KBM-7 (cell line): ENCODE data around the gene ACAN.

Experiments
- DNase-seq: peaks from one replicate; pipeline ENCODE4 v3.0.0-alpha.2; 2015
- in situ Hi-C: fragments of 300-500 bp; cut with MboI; formaldehyde crosslinking; loops from 2 replicates; pipeline ENCODE4 v1.14.3; 2020; ENCODE audit warnings: low sequenced_read_pairs, low pct_unique_long_range_greater_than_20kb, mixed read lengths

Gene ACAN

DNA sequence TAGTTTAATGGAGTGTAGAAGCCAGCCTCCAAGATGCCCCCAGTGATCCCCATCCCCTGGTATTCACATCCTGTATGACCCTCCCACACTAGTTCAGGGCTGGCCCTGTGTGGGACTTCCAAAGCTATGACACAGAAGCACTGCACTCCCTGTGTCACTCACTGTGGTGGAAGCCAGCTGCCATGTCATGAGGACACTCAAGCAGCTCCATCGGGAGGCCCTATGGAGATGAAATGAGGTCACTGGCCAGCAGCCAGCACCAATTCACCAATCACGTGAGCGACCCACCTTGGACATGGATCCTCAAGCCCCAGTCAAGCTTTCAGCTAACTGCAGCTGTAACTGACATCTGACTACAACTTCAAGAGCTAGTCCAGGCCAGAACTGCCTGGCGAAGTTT lies 3.9 kb upstream of the ACAN start:
- in situ Hi-C loops = no loop called here
- no peak for DNase-seq

- in situ Hi-C loops = no loop called here
- DNase-seq = no peak
Measured at GRCh38 chr15:88800026-88800425, 3.2 kb upstream of the ACAN start.

DNA sequence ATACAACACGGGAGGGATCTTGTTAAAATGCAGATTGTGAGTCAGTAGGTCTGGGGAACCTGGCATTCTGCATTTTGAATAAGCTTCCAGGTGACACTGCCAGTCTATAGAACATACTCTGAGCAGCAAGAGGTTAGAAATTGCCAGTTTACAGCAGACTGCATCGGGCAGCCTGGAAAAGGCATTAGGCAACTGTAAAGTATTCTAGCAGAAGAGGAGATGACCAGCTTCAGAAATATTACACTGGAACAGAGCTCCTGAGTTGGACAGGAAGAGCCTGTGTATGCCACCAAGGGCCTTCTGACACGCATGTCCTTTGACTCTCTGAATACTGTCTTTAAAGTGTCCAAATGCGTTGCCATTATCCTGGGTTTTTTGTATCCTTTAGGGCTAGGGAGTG lies 2.5 kb upstream of the ACAN start:
- in situ Hi-C loops = no loop called here
- DNase-seq = no peak

- in situ Hi-C loops = no loop called here
- DNase-seq = no peak
Measured at GRCh38 chr15:88802250-88802990, 816 bp upstream of the ACAN start.

DNA sequence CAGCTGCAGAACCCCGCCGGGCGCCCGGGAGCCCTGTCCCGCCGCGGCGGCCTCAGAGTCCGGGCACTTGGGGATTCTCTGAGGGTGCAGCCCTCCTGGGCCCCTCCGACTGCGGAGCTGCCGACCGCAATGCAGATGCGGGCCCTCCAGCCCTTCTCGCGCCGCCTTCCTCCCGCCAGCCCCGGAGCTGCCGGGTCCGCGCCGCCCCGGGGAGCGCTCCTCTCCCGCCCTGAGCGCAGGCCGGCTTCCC lies 320 bp upstream of the ACAN start:
- in situ Hi-C loops = no loop called here
- no peak for DNase-seq

DNA sequence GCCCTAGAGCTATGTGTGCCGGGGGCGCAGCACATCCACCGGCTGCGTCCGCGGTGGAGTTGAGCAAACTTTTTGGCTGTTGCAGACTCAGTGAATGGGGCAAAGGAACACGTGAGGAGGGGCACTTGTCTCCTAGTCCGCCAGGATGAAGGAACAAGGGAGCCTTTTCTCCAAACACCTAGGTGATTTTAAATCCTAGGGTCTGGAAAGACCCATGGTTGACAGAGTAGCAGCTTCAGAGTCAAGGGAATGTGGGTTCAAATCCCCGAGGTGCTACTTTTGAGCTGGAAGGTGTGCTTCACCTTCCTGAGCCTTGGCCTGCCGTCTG lies 648 bp downstream of the ACAN start:
- in situ Hi-C loops = no loop called here
- no peak for DNase-seq

GRCh38 chr15:88804257-88804656 lies 1.0 kb downstream of the ACAN start:
- in situ Hi-C loops = no loop called here
- no peak for DNase-seq

DNA sequence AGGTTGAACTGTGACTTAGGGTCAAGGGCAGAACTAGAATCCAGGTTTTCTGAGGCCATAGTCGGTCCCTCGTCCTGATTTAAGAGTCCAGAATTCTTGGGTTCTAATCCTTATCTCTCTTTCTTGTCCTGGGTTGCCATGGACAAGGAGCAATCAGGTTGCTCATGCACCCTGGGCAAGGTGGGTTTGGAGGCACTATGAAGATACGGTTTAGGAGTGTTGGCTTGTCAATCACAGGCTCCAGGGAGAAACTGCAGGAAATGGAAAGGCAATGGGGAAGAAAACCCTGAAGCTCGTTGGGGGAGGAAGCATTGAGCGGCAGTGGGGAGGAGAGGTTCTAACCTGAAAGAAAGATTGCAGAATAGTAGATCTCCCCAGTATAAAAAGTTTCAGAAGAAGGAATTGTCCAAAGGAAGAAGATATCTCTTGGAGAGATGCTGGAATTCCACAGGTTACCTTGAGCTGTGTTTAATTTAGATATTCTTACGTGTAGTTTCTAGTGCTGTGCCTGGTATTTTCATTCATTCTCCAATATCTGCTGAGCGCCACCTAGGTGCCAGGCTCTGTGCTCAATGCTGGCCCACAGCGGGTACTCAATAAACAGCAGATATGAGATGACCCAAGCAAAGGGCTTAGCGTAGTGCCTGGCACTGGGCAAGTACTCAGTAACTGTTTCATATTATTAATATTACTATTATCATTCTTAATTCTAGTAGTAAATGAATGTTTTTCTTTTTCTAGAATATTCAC lies 2.0 kb downstream of the ACAN start:
- in situ Hi-C loops = no loop called here
- DNase-seq = no peak

DNA sequence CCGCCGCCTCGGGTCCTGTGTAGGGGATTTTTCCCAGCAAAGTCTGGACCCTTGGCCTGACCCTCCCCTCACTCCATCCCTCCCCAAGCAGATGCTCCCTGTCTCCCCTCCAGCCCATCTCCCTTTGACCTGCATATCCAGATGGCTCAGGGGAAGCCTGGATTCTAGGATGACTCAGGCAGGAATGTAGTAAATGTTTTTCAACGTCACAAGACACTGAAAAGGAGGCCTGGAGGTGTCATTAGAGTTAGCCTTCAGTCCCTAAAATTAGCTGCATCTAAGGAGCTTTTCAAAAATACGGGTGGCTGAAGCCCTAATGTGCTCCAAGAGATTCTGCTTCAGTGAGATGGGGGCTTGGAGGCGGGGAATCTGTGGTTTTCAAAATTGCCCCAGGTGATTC lies 7.2 kb downstream of the ACAN start:
- no peak for DNase-seq
- in situ Hi-C loops = no loop called here

GRCh38 chr15:88812133-88812532 lies 8.9 kb downstream of the ACAN start:
- DNase-seq = no peak
- in situ Hi-C loops = no loop called here

GRCh38 chr15:88813960-88814359 lies 10.7 kb downstream of the ACAN start:
- DNase-seq = no peak
- in situ Hi-C loops = no loop called here

DNA sequence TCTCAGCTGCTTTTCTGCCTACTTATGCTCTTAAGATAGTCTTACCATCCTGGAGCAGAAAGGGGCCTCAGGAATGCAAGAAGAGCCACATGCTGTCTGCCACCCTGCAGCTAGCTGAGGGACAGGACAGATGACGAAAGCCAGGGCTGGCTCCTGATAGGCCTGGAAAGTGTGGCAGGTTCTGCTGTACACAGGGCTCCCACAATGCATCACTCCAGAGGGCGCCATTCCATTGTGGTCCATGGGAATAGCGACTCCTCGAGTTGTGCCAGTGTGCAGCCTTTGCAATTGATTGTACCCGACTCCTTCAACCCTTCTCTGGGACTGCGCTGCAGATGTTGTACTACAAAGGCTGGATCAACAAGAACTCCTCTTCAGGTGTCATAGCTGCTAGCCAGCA lies 11.2 kb downstream of the ACAN start:
- in situ Hi-C loops = no loop called here
- no peak for DNase-seq

- no peak for DNase-seq
- in situ Hi-C loops = no loop called here
Measured at GRCh38 chr15:88818920-88819319, 15.7 kb downstream of the ACAN start.

DNA sequence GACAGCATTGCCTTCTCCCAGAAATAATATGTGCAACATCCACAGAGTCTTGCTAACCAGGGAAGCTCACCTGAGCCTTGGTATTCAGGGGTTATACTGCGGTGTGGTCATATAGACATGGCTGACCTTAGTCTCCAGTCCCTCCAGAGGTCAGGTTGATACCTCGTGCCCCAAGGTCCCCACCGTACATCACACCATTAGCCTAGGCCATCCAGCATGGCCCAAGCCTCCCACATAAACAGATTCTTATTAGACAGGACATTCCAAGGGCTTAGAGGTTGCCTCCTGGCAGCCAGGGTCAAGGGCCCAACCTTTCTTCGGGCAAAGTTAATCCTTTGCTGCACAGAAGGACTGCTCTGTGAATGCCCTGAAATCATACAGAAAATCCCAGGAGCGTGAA lies 18.8 kb downstream of the ACAN start:
- DNase-seq = no peak
- in situ Hi-C loops = no loop called here

- no peak for DNase-seq
- in situ Hi-C loops = no loop called here
Measured at GRCh38 chr15:88828791-88829190, 25.6 kb downstream of the ACAN start.

DNA sequence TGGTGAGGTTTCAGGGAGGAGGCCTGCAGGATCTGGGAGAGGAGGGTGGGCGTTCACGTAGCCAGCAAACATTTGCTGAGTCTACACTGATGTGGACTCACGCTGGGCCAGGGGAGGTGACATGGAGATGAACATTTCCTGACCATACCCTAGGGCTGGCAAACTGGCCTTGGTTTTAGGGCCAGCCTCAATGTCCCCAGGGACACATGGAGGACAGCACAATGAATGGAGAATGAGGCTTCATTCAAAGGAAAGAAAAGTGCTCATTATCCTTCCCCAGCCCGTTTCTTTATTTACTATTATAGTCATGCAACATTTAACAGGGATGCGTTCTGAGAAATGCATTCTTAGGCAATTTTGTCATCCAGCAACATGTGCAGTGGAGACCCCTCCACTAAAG lies 26.8 kb downstream of the ACAN start:
- in situ Hi-C loops = no loop called here
- no peak for DNase-seq

DNA sequence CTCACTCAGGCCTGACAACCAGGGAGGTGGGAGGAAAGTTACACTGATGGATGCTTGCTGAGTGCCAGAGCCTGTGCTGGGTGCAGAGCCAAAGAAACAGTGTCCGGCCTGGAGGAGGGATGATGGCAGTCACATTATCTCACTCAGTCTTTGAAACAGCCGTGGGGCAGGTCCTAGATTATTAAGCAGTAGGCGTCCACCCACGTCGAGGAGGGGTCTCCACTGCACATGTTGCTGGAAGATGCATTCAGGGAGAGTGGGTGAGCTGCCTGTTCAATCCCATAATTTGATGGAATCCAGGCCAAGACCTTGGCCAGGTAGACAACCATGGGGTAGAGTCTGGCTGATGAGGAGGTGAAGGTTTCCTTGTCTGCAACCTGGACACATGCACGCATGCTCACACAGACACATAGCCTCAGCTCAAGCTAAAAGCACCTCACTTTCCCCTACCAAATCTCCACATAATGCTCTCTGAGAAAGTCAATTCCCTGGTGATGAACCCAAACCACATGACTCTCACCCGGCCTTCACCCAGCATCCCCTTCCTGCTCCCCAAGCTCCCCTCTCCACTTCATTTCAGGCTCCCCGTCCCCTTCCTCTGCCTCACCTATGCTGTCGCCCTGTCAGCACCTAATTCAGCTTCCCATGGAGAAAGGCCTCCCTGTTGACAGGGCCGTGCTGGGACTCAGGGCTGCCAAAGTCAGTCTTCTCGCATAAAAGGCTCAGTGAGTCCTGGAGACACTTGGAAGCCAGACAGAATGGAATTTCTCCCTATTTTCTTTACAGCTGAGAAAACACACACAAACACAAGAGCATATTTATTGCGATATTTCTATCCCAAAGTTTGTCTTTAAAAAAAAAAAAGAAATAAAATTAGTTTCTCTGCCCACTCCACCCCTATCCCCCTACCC lies 29.8 kb downstream of the ACAN start:
- in situ Hi-C loops = no loop called here
- DNase-seq = no peak

DNA sequence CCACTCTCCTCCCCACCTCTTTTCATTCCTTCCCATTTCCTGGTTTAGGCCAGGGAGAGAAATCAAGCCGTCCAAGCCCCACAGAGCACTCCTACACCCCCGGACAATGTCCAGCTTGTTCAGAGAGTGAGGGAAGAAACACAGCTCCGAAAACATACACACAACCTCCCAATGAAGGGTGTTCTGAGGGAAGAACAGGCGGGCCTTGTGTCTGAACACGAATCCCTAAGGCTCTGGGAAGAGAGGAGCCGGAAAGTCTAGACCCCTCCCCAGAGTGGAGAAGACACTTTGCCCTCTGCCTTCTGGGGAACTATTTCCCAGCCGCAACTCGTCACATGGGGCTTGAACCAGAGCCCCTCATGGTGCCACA lies 30.5 kb downstream of the ACAN start:
- in situ Hi-C loops = no loop called here
- no peak for DNase-seq

DNA sequence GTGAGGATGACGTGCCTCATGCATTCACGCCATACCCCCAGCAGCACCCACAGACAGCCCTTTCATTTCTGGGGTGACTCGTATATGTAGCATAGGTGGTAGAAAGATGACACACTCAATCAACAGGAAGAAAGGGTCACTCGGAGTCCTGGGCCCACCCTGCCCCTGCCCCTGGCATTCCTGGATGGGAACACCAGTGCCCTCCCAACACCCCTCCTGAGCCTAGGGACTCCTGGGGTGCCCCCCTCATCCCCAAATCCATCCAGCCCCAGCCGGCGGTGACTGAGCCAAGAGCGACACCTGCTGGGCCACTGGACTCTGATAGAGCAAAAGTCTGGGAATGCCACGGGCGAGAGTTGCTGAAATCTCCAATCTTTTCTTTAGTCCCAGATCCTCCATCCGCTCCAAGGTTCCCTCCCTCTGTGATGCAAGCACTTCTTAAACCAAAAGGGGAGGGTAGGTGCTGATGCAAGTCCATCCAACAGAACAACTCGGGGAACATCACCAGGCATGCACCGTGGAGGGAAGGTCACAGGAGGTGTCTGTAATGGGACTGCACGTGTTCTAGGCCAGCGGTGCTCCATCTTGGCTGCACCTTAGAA lies 31.1 kb downstream of the ACAN start:
- in situ Hi-C loops = no loop called here
- no peak for DNase-seq

DNA sequence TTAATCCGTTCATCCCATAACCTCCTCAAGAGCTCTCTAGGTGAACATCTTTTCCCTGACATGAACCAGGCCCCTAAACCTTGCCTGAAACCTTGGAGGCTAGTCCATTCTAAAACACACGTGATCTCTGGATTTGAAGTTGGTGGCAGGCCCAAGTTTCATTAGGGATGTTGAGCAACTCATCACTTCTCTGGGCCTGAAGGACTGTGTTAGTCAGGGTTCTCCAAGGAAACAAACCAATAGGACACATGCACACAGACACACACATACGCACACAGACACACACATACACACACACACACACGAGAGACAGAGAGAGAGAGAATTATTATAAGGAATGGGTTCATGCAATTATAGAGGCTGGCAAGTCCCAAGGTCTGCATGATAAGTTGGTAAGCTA lies 31.9 kb downstream of the ACAN start:
- DNase-seq = no peak
- in situ Hi-C loops = no loop called here
